Measurements from ENCODE around the gene ANO2.

The ANO2 gene

GRCh38 chr12:5623411-5623810, 321.6 kb downstream of the ANO2 start:
- DNase-seq (ENCODE audit: low read depth in 2 of 2), result no peak

GRCh38 chr12:5622280-5622679, 322.8 kb downstream of the ANO2 start:
- no peak for DNase-seq (ENCODE audit: low read depth in 2 of 2)

GRCh38 chr12:5621329-5621728, 323.7 kb downstream of the ANO2 start:
- DNase-seq (ENCODE audit: low read depth in 2 of 2), result no peak

GRCh38 chr12:5620896-5621295, 324.2 kb downstream of the ANO2 start:
- DNase-seq (ENCODE audit: low read depth in 2 of 2), result no peak

GRCh38 chr12:5619628-5620027, 325.4 kb downstream of the ANO2 start:
- no peak for DNase-seq (ENCODE audit: low read depth in 2 of 2)

- no peak for DNase-seq (ENCODE audit: low read depth in 2 of 2)
Observed at GRCh38 chr12:5616854-5617253, 328.2 kb downstream of the ANO2 start.

GRCh38 chr12:5615760-5616159, 329.3 kb downstream of the ANO2 start:
- DNase-seq (ENCODE audit: low read depth in 2 of 2), result no peak

GRCh38 chr12:5614256-5614655, 330.8 kb downstream of the ANO2 start:
- no peak for DNase-seq (ENCODE audit: low read depth in 2 of 2)

GRCh38 chr12:5612556-5613410, 332.3 kb downstream of the ANO2 start:
- DNase-seq (ENCODE audit: low read depth in 2 of 2), result no peak

GRCh38 chr12:5611162-5611561, 333.9 kb downstream of the ANO2 start:
- DNase-seq (ENCODE audit: low read depth in 2 of 2), result no peak

- DNase-seq (ENCODE audit: low read depth in 2 of 2), result no peak
Observed at GRCh38 chr12:5599378-5599777, 345.7 kb downstream of the ANO2 start.

- DNase-seq (ENCODE audit: low read depth in 2 of 2), result no peak
Observed at GRCh38 chr12:5593998-5594397, 351.1 kb downstream of the ANO2 start.

GRCh38 chr12:5593086-5593485, 352.0 kb downstream of the ANO2 start:
- no peak for DNase-seq (ENCODE audit: low read depth in 2 of 2)

GRCh38 chr12:5592310-5592709, 352.7 kb downstream of the ANO2 start:
- no peak for DNase-seq (ENCODE audit: low read depth in 2 of 2)

- DNase-seq (ENCODE audit: low read depth in 2 of 2), result no peak
Observed at GRCh38 chr12:5590316-5590715, 354.7 kb downstream of the ANO2 start.

- DNase-seq (ENCODE audit: low read depth in 2 of 2), result no peak
Observed at GRCh38 chr12:5589054-5589453, 356.0 kb downstream of the ANO2 start.

GRCh38 chr12:5588591-5588990, 356.5 kb downstream of the ANO2 start:
- DNase-seq (ENCODE audit: low read depth in 2 of 2), result no peak

- no peak for DNase-seq (ENCODE audit: low read depth in 2 of 2)
Observed at GRCh38 chr12:5588176-5588575, 356.9 kb downstream of the ANO2 start.

- no peak for DNase-seq (ENCODE audit: low read depth in 2 of 2)
Observed at GRCh38 chr12:5587711-5588121, 357.3 kb downstream of the ANO2 start.

GRCh38 chr12:5586201-5586600, 358.9 kb downstream of the ANO2 start:
- DNase-seq (ENCODE audit: low read depth in 2 of 2), result no peak

- no peak for DNase-seq (ENCODE audit: low read depth in 2 of 2)
Observed at GRCh38 chr12:5585178-5585577, 359.9 kb downstream of the ANO2 start.

- DNase-seq (ENCODE audit: low read depth in 2 of 2), result no peak
Observed at GRCh38 chr12:5584412-5585175, 360.5 kb downstream of the ANO2 start.

- no peak for DNase-seq (ENCODE audit: low read depth in 2 of 2)
Observed at GRCh38 chr12:5582541-5582940, 362.5 kb downstream of the ANO2 start.

Data from stimulated activated CD4-positive, alpha-beta T cell treated with anti-CD3 and anti-CD28 coated beads, Interleukin-4, amount 100 ng/mL, for 48 hours (primary cell).